Measurements from ENCODE around the gene EFR3B. TPM values are rescaled to one million over a fixed set of nuclear protein-coding genes. Genes with fewer than 3 reads are reported as not detected.

The EFR3B gene
- total RNA-seq, 1 experiment from 2014 or later = 7.0 TPM

GRCh38 chr2:25032094-25032493, 9.8 kb upstream of the EFR3B start:
- H2AK5ac ChIP-seq (ENCODE audit: insufficient read length, low read length) = no peak overlapping the region
- no peak overlapping the region for H3T11ph ChIP-seq (ENCODE audit: low read length)
- no peaks in the 10 kb centered on the region for H3K79me2 ChIP-seq (ENCODE audit: insufficient read depth, low read length)
- H3K27me3 ChIP-seq (ENCODE audit: insufficient read depth, low read length) = no peaks in the 10 kb centered on the region
- Mint-ChIP-seq H3K4me1 (peaks cover 3 to 7% of the 10 kb centered on the region in 2 experiments; a peak in 2 of 4 replicates), H3K36me3 (ENCODE audit: insufficient read depth in 1 of 3, low read depth in 3 of 3) (no peaks in the 10 kb centered on the region), H3K4me3 (no peak overlapping the region), H3K27me3 (ENCODE audit: low read depth) (peaks cover 22% of the 10 kb centered on the region), H3K27ac (no peak overlapping the region), H3K9me3 (peaks cover 0 to 3% of the 10 kb centered on the region in 2 experiments; a peak in 1 of 5 replicates)
- H3K14ac ChIP-seq (ENCODE audit: insufficient read depth, low read length) = no peak overlapping the region
- no peak overlapping the region for H3K23ac ChIP-seq (ENCODE audit: insufficient read length, low read depth, low read length)
- H4K8ac ChIP-seq (replicated peaks; ENCODE audit: insufficient read length, low read depth, low read length) = no peak overlapping the region
- no peaks in the 10 kb centered on the region for H3K9me3 ChIP-seq (ENCODE audit: control insufficient read depth, low read depth, low read length)
- DNase-seq = no peak
- H2BK120ac ChIP-seq (ENCODE audit: low read depth, low read length, poor library complexity, severe bottlenecking) = no peak overlapping the region
- no peaks in the 10 kb centered on the region for H4K20me1 ChIP-seq (ENCODE audit: control insufficient read depth, insufficient read depth, insufficient read length)
- H3K4me1 ChIP-seq (ENCODE audit: insufficient read depth, low read length) = no peaks in the 10 kb centered on the region
- no peak overlapping the region for H4K5ac ChIP-seq (ENCODE audit: insufficient read length, low read depth, low read length)
- H2BK15ac ChIP-seq (ENCODE audit: low read depth, low read length) = no peak overlapping the region
- no peak overlapping the region for H3K56ac ChIP-seq (ENCODE audit: insufficient read length, low read depth, low read length)
- H2BK20ac ChIP-seq (ENCODE audit: low read depth, low read length, poor library complexity, severe bottlenecking) = no peak overlapping the region
- no peaks in the 10 kb centered on the region for H3K23me2 ChIP-seq (ENCODE audit: insufficient read length, low read depth, low read length, poor library complexity, severe bottlenecking)
- H3K27ac ChIP-seq (ENCODE audit: insufficient read length, low read depth, low read length) = no peak overlapping the region
- no peak overlapping the region for H2AFZ ChIP-seq (ENCODE audit: low read length)
- no peak overlapping the region for H3K9ac ChIP-seq (ENCODE audit: extremely low read depth, insufficient read length, low read length)
- H2BK5ac ChIP-seq (ENCODE audit: insufficient read length, low read length) = no peak overlapping the region
- H3K79me1 ChIP-seq (ENCODE audit: insufficient read depth, low read depth, low read length, poor library complexity, severe bottlenecking) = no peaks in the 10 kb centered on the region
- no peak overlapping the region for H3K4ac ChIP-seq (ENCODE audit: low read depth, low read length)
- H2BK12ac ChIP-seq (ENCODE audit: insufficient read length, low read depth, low read length) = no peak overlapping the region
- WGBS (ENCODE audit: extremely low coverage, insufficient read length, low lambda C conversion rate) = no CpG with 5 or more reads among the region's 3 CpGs
- no peak for TF ChIP-seq CTCF (conservative IDR thresholded peaks at IDR 0.05)
- no peak overlapping the region for H3K18ac ChIP-seq (ENCODE audit: insufficient read length, low read depth, low read length)
- no peak overlapping the region for H4K91ac ChIP-seq (ENCODE audit: insufficient read length, low read depth, low read length)
- no peak overlapping the region for H3K4me2 ChIP-seq (ENCODE audit: insufficient read depth, insufficient read length, low read length)
